Thyroid gland (tissue), 4 donors: Measurements from ENCODE around the gene TENT4B.

Experiments
- CTCF ChIP-seq, 6 experiments: fragments of 200-600 bp in 3 of 6; fragments of 450-650 bp in 3 of 6; sonication (generic) in 3 of 6; IDR thresholded peaks; one replicate each; pipeline ENCODE4 v1.5.1; 2016 to 2019; ENCODE audit warnings: antibody characterized with exemption in 6 of 6, mild to moderate bottlenecking in 2 of 6, inconsistent platforms in 1 of 6, moderate library complexity in 1 of 6
- POLR2A ChIP-seq, 2 donors: fragments of 450-650 bp; IDR thresholded peaks; one replicate each; pipeline ENCODE4 v1.6.1; 2017; ENCODE audit warnings: antibody characterized with exemption in 2 of 2, mild to moderate bottlenecking in 2 of 2, moderate library complexity in 1 of 2

- TF ChIP-seq CTCF (IDR thresholded peaks at IDR 0.05) (no peak), POLR2A (IDR thresholded peaks at IDR 0.05) (no peak)
Measured at GRCh38 chr16:50195276-50195675, 42.2 kb downstream of the TENT4B start.
